ENCODE measurements around the gene CTNNB1. TPM values are rescaled to one million over a fixed set of nuclear protein-coding genes. Genes with fewer than 3 reads are reported as not detected.

CTNNB1 gene
- total and polyA plus RNA-seq, 2 of the 8 experiments (the other 6 are each of a cell fraction or from before 2014, with no cell fraction given): 356 to 579 TPM

GRCh38 chr3:41259449-41260062 lies 60.3 kb downstream of the CTNNB1 start (continued):
- TF ChIP-seq CHD7 (IDR thresholded peaks at IDR 0.05; ENCODE audit: insufficient replicate concordance, low read length) (no peak), CREB1 (IDR thresholded peaks at IDR 0.05) (no peak), JUN (IDR thresholded peaks at IDR 0.05; ENCODE audit: low read depth, low read length) (no peak)

All from H1 (cell line).